SK-N-SH (cell line): ENCODE measurements around the gene INPP5E. TPM values are rescaled to one million over a fixed set of nuclear protein-coding genes. Genes with fewer than 3 reads are reported as not detected.
A peak's percentile ranks its signal among the peaks of the same experiment; 100 is the strongest.

ENCODE experiments used
- CTCF ChIA-PET: fragments of 300-600, 350-600 bp; formaldehyde crosslinking; extraction: SDS; loops from one replicate; lab custom pipeline; 2021; lab: Yijun Ruan, JAX
- POLR2A ChIA-PET: fragments of 350-600 bp; sonication (Branson Sonifier 250); formaldehyde crosslinking; extraction: SDS; loops from one replicate; lab custom pipeline; 2020; ENCODE audit warnings: antibody characterized with exemption, inconsistent platforms; lab: Yijun Ruan, JAX
- DNase-seq: peaks from one replicate; pipeline ENCODE4 v3.0.0; 2012
- H2AFZ ChIP-seq: fragments of 200-600 bp; sonication (generic); 2 replicates; pipeline ENCODE4 v1.8.1; 2016; ENCODE audit warnings: antibody characterized with exemption, mild to moderate bottlenecking, low read depth
- H3F3A ChIP-seq: fragments of 200-600 bp; sonication (generic); replicated peaks from 2 replicates; pipeline ENCODE3; 2016; ENCODE audit warnings: antibody characterized with exemption, mild to moderate bottlenecking; ENCODE audit not compliant: insufficient read depth
- H3K27ac ChIP-seq, 2 experiments: fragments of 200-500 bp in 1 of 2; fragments of 200-600 bp in 1 of 2; sonication (Bioruptor generic) in 1 of 2; sonication (generic), shearing (Covaris generic) in 1 of 2; 2 replicates each; pipeline versions ENCODE4 v1.5.1 to v1.6.1; 2014 to 2016; ENCODE audit warnings: low read depth in 2 of 2, inconsistent platforms in 1 of 2, low read length in 1 of 2, mild to moderate bottlenecking in 1 of 2, mixed read lengths in 1 of 2
- H3K27me3 ChIP-seq: fragments of 200-600 bp; sonication (generic), shearing (Covaris generic); 2 replicates; pipeline ENCODE4 v1.6.1; 2016; ENCODE audit warnings: mixed run types; ENCODE audit not compliant: insufficient read depth
- H3K36me3 ChIP-seq, 2 experiments: fragments of 200-500 bp in 1 of 2; fragments of 200-600 bp in 1 of 2; sonication (Bioruptor generic) in 1 of 2; sonication (generic) in 1 of 2; replicated peaks in 1 of 2; 2 replicates each; pipeline versions ENCODE3 to v1.5.1; 2014 to 2016; ENCODE audit warnings: low read length in 1 of 2, mild to moderate bottlenecking in 1 of 2; ENCODE audit not compliant: insufficient read depth in 2 of 2, control insufficient read depth in 1 of 2
- H3K4me1 ChIP-seq, 2 experiments: fragments of 200-500 bp in 1 of 2; fragments of 200-600 bp in 1 of 2; sonication (Bioruptor generic) in 1 of 2; sonication (generic), shearing (Covaris generic) in 1 of 2; 2 replicates each; pipeline versions ENCODE4 v1.5.1 to v1.6.1; 2014 to 2016; ENCODE audit warnings: low read depth in 1 of 2, low read length in 1 of 2, mixed run types in 1 of 2; ENCODE audit not compliant: insufficient read depth in 2 of 2, control insufficient read depth in 1 of 2
- H3K4me2 ChIP-seq: fragments of 200-600 bp; sonication (generic), shearing (Covaris generic); 2 replicates; pipeline ENCODE4 v1.6.1; 2017; ENCODE audit warnings: mixed run types
- H3K4me3 ChIP-seq, 2 experiments: fragments of 200-500 bp in 1 of 2; fragments of 200-600 bp in 1 of 2; sonication (Bioruptor generic) in 1 of 2; sonication (generic), shearing (Covaris generic) in 1 of 2; 2 replicates each; pipeline versions ENCODE4 v1.5.1 to v1.8.1; 2014 to 2016; ENCODE audit warnings: low read depth in 2 of 2, inconsistent platforms in 1 of 2, low read length in 1 of 2, mild to moderate bottlenecking in 1 of 2, mixed read lengths in 1 of 2, moderate library complexity in 1 of 2
- H3K79me2 ChIP-seq: fragments of 200-600 bp; sonication (generic); 2 replicates; pipeline ENCODE4 v1.8.1; 2017; ENCODE audit warnings: mild to moderate bottlenecking; ENCODE audit not compliant: insufficient read depth
- H3K9ac ChIP-seq: fragments of 200-600 bp; sonication (generic); 2 replicates; pipeline ENCODE4 v1.6.1; 2017; ENCODE audit warnings: mixed run types
- H3K9me2 ChIP-seq: fragments of 200-600 bp; sonication (generic); 2 replicates; pipeline ENCODE4 v1.6.1; 2017; ENCODE audit warnings: mixed run types
- H3K9me3 ChIP-seq: fragments of 200-600 bp; sonication (generic); 2 replicates; pipeline ENCODE4 v1.6.1; 2017; ENCODE audit warnings: mixed run types, mild to moderate bottlenecking, moderate library complexity
- H4K20me1 ChIP-seq: fragments of 200-600 bp; sonication (generic); 2 replicates; pipeline ENCODE4 v1.6.1; 2017; ENCODE audit warnings: mild to moderate bottlenecking, mixed run types; ENCODE audit not compliant: insufficient read depth
- CHD2 ChIP-seq: fragments of 150-350 bp; IDR thresholded peaks from 2 replicates; pipeline ENCODE4 v1.6.1; 2018; ENCODE audit warnings: low read length; ENCODE audit not compliant: partially characterized antibody
- EP300 ChIP-seq, 2 experiments: IDR thresholded peaks; 2 replicates each; pipeline versions ENCODE4 v1.4.0 to v1.6.1; 2012; ENCODE audit warnings: borderline replicate concordance in 1 of 2, low read depth in 1 of 2, low read length in 1 of 2
- FOSL2 ChIP-seq: IDR thresholded peaks from 2 replicates; pipeline ENCODE4 v1.4.0; 2012; ENCODE audit warnings: low read depth, mild to moderate bottlenecking, moderate library complexity, borderline replicate concordance
- FOXJ3 ChIP-seq: sonication (generic); formaldehyde crosslinking; IDR thresholded peaks from 2 replicates; pipeline ENCODE4 v1.5.1; 2020; ENCODE audit warnings: mild to moderate bottlenecking, missing genetic modification reagents
- FOXM1 ChIP-seq: IDR thresholded peaks from 2 replicates; pipeline ENCODE4 v1.4.0; 2012; ENCODE audit warnings: low read depth, mild to moderate bottlenecking
- MEF2A ChIP-seq: IDR thresholded peaks from 2 replicates; pipeline ENCODE4 v1.4.0; 2012; ENCODE audit warnings: low read depth, borderline replicate concordance
- MXI1 ChIP-seq: IDR thresholded peaks from 2 replicates; pipeline ENCODE4 v1.6.1; 2012; ENCODE audit warnings: mild to moderate bottlenecking, low read depth, low read length, improper control_type of control experiment
- NFIC ChIP-seq: IDR thresholded peaks from 2 replicates; pipeline ENCODE4 v1.4.0; 2012; ENCODE audit warnings: borderline replicate concordance
- NRF1 ChIP-seq: IDR thresholded peaks from 2 replicates; pipeline ENCODE4 v1.6.1; 2012; ENCODE audit warnings: low read depth, mild to moderate bottlenecking, low read length
- POLR2AphosphoS5 ChIP-seq: IDR thresholded peaks from 2 replicates; pipeline ENCODE4 v1.6.1; 2012; ENCODE audit warnings: low read depth, low read length
- RXRA ChIP-seq: IDR thresholded peaks from 2 replicates; pipeline ENCODE4 v1.4.0; 2012; ENCODE audit warnings: low read depth, mild to moderate bottlenecking, borderline replicate concordance
- SIN3A ChIP-seq: IDR thresholded peaks from 2 replicates; pipeline ENCODE4 v1.6.1; 2012; ENCODE audit warnings: low read depth, mild to moderate bottlenecking, low read length, moderate library complexity, borderline replicate concordance
- SMC3 ChIP-seq: IDR thresholded peaks from 2 replicates; pipeline ENCODE4 v1.6.1; 2012; ENCODE audit warnings: low read depth, low read length, improper control_type of control experiment
- TAF1 ChIP-seq: IDR thresholded peaks from 2 replicates; pipeline ENCODE4 v1.6.1; 2012; ENCODE audit warnings: low read depth, mild to moderate bottlenecking, low read length, moderate library complexity, borderline replicate concordance
- USF1 ChIP-seq: IDR thresholded peaks from 2 replicates; pipeline ENCODE4 v1.4.0; 2012; ENCODE audit warnings: low read depth, borderline replicate concordance
- YY1 ChIP-seq: IDR thresholded peaks from 2 replicates; pipeline ENCODE4 v1.4.0; 2012; ENCODE audit warnings: low read depth, mild to moderate bottlenecking
- WGBS: methylation state at CpG from one replicate; pipeline ENCODE4 v1.1.6; 2017; ENCODE audit warnings: low lambda C conversion rate; 5-methylcytosine and 5-hydroxymethylcytosine counted together
- polyA plus RNA-seq, 3 experiments: library from polyadenylated mRNA; depleted of rRNA; stranded (reverse); fragments of >200 nt; gene quantifications; 2 replicates each; pipeline ENCODE4 v1.2.3, GENCODE V29; 2012
- TF ChIP-seq, protein P1 (sequence below): IDR thresholded peaks from 2 replicates; pipeline ENCODE4 v1.4.0; 2012; ENCODE audit warnings: low read depth
- TF ChIP-seq, protein P2 (sequence below): IDR thresholded peaks from 2 replicates; pipeline ENCODE4; 2012
- TF ChIP-seq, protein P3 (sequence below): fragments of 200-600 bp; sonication (generic); IDR thresholded peaks from 2 replicates; pipeline ENCODE4 v1.6.1; 2017; ENCODE audit warnings: antibody characterized with exemption, mild to moderate bottlenecking, moderate library complexity

The INPP5E gene
- polyA plus RNA-seq, 1 of the 3 experiments (the other 2 are of a cell fraction), result 12.8 TPM

GRCh38 chr9:136483589-136484152, 44.0 kb upstream of the INPP5E start:
- no peaks in the 10 kb centered on the region for H3K9me3 ChIP-seq
- H4K20me1 ChIP-seq, result peaks cover 34% of the 10 kb centered on the region
- H2AFZ ChIP-seq, result peak overlapping the region; percentile 87; the same call in 1 of the 2 replicates
- peak; percentile 96 for DNase-seq
- POLR2A ChIA-PET, result interaction anchor here (0.6 to 1.0 kb wide), 3 partner anchors 10 to 148 kb away, joined by 3 read pairs; no protein-coding TSS in a partner anchor
- H3K4me1 ChIP-seq, result peaks cover 0 to 22% of the 10 kb centered on the region in 2 experiments; a peak in 2 of 4 replicates
- peaks cover 4% of the 10 kb centered on the region for H3F3A ChIP-seq
- peak overlapping the region; percentile 75 to 78 for H3K4me3 ChIP-seq
- peaks cover 41% of the 10 kb centered on the region for H3K79me2 ChIP-seq
- 3% methylated on average over 6 of the region's 63 CpGs for WGBS
- H3K4me2 ChIP-seq, result peak overlapping the region; percentile 100
- H3K9me2 ChIP-seq, result no peaks in the 10 kb centered on the region
- CTCF ChIA-PET, result interaction anchor here (0.7 to 8.2 kb wide), 18 partner anchors 12 to 297 kb away, joined by 3 to 320 read pairs (median 6); no protein-coding TSS in a partner anchor
- peaks cover 3 to 5% of the 10 kb centered on the region in 2 experiments for H3K36me3 ChIP-seq
- no peak for TF ChIP-seq SMC3
- peak; percentile 47 for TF ChIP-seq TAF1
- peak; percentile 79 for TF ChIP-seq POLR2AphosphoS5
- no peak for TF ChIP-seq SIN3A
- peak; percentile 63; the same call in 1 of the 2 replicates for TF ChIP-seq YY1
- peak; percentile 30; the same call in 1 of the 2 replicates for TF ChIP-seq MXI1
- TF ChIP-seq, protein P1, sequence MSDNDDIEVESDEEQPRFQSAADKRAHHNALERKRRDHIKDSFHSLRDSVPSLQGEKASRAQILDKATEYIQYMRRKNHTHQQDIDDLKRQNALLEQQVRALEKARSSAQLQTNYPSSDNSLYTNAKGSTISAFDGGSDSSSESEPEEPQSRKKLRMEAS, result peak; percentile 36
- peak; percentile 95 for TF ChIP-seq NRF1
- TF ChIP-seq RXRA, result no peak
- TF ChIP-seq, all 33 proteins: peak for 6
- Histone ChIP-seq H3K9ac (peak overlapping the region; percentile 92), H3K27me3 (no peaks in the 10 kb centered on the region), H3K27ac (peak overlapping the region; percentile 99 to 100)

- Histone ChIP-seq H3K4me3 (peak within 1 kb of the TSS; percentile 84 to 94), H4K20me1 (peaks cover 41% of the 10 kb centered on the region), H3K27me3 (no peaks in the 10 kb centered on the region), H3K9ac (peak within 1 kb of the TSS; percentile 95), H3K9me3 (no peaks in the 10 kb centered on the region), H3K9me2 (no peaks in the 10 kb centered on the region), H2AFZ (peak within 1 kb of the TSS; percentile 87; the same call in 1 of the 2 replicates), H3K27ac (peak within 1 kb of the TSS; percentile 99 to 100), H3K4me1 (peaks cover 0 to 22% of the 10 kb centered on the region in 2 experiments; a peak in 2 of 4 replicates), H3K79me2 (peaks cover 48% of the 10 kb centered on the region), H3K36me3 (peaks cover 3 to 12% of the 10 kb centered on the region in 2 experiments), H3F3A (peaks cover 4% of the 10 kb centered on the region), H3K4me2 (peak within 1 kb of the TSS; percentile 100)
- DNase-seq, result peak; percentile 97
- POLR2A ChIA-PET, result interaction anchor here (0.6 to 1.0 kb wide), 2 partner anchors 142 to 149 kb away, joined by 3 read pairs; no protein-coding TSS in a partner anchor
- CTCF ChIA-PET, result interaction anchor here (0.6 to 8.2 kb wide), 9 partner anchors 125 to 296 kb away, joined by 3 to 320 read pairs (median 4); no protein-coding TSS in a partner anchor
- 2% methylated on average over 73 of the region's 109 CpGs for WGBS
- peak; percentile 90 for TF ChIP-seq TAF1
- no peak for TF ChIP-seq SMC3
- TF ChIP-seq FOSL2, result no peak
- no peak for TF ChIP-seq MEF2A
- TF ChIP-seq, protein P2, sequence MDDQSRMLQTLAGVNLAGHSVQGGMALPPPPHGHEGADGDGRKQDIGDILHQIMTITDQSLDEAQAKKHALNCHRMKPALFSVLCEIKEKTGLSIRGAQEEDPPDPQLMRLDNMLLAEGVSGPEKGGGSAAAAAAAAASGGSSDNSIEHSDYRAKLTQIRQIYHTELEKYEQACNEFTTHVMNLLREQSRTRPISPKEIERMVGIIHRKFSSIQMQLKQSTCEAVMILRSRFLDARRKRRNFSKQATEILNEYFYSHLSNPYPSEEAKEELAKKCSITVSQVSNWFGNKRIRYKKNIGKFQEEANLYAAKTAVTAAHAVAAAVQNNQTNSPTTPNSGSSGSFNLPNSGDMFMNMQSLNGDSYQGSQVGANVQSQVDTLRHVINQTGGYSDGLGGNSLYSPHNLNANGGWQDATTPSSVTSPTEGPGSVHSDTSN, result peak; percentile 31; the same call in 1 of the 2 replicates
- TF ChIP-seq NFIC, result no peak
- TF ChIP-seq, protein P1, result no peak
- TF ChIP-seq FOXM1, result no peak
- TF ChIP-seq RXRA, result no peak
- no peak for TF ChIP-seq FOXJ3
- TF ChIP-seq SIN3A, result peak; percentile 34; the same call in 1 of the 2 replicates
- TF ChIP-seq, protein P3, sequence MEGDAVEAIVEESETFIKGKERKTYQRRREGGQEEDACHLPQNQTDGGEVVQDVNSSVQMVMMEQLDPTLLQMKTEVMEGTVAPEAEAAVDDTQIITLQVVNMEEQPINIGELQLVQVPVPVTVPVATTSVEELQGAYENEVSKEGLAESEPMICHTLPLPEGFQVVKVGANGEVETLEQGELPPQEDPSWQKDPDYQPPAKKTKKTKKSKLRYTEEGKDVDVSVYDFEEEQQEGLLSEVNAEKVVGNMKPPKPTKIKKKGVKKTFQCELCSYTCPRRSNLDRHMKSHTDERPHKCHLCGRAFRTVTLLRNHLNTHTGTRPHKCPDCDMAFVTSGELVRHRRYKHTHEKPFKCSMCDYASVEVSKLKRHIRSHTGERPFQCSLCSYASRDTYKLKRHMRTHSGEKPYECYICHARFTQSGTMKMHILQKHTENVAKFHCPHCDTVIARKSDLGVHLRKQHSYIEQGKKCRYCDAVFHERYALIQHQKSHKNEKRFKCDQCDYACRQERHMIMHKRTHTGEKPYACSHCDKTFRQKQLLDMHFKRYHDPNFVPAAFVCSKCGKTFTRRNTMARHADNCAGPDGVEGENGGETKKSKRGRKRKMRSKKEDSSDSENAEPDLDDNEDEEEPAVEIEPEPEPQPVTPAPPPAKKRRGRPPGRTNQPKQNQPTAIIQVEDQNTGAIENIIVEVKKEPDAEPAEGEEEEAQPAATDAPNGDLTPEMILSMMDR, result no peak
- TF ChIP-seq POLR2AphosphoS5, result peak; percentile 75
- no peak for TF ChIP-seq CHD2
- TF ChIP-seq MXI1, result peak; percentile 44; the same call in 1 of the 2 replicates
- TF ChIP-seq EP300 (IDR thresholded peaks at IDR 0.05; ENCODE audit: borderline replicate concordance in 1 of 2, low read depth in 1 of 2, low read length in 1 of 2), result no peak; a peak in 1 of 4 replicates
- no peak for TF ChIP-seq USF1
Observed at GRCh38 chr9:136482793-136483588, 43.3 kb upstream of the INPP5E start, which contains the start of gene SEC16A. Gene SEC16A, minus strand, starts transcription at chr9:136483040. Its CDS starts 5,425 bp downstream, at chr9:136477615.
